Fibroblast of skin of right biceps (primary cell): ENCODE data around the gene GJA5.

ENCODE experiments used
- DNase-seq: peaks from one replicate; pipeline ENCODE4 v3.0.0-alpha.2; 2013

Gene GJA5

DNA sequence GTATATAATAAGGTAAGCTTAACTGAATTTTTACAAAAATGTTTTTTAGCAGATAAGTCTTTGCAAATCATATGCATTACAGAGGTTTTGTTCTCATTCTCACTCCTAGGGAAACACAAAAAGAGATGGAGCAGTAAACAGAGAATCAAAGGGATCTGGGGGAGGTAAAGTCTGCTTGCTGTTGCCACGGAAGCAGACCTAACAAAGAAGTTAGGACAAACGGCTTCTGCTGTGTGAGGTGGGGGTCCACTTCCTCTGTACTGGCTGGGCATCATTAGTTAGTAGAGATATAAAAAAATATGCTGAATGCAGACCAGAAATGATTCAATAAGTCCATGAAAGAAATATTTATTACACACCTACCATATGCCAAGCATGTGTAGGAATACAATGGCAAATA lies 34.2 kb downstream of the GJA5 start:
- no peak for DNase-seq

DNA sequence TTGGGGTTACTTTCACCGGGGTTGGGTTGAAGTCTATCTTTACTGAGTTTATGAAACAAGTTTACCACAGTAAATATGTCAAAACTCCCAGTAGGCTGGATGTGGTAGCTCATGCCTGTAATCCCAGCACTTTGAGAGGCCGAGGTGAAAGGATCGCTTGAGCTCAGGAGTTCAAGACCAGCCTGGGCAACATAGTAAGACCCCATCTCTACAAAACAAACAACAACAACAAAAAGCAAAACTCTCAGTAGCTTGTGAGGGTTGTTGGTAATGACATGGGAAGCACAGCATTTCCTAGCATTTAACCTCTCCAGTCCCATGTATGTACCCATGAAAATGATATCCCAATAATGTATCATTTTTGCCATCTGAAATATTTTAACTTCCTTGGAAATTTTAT lies 34.7 kb downstream of the GJA5 start:
- no peak for DNase-seq

DNA sequence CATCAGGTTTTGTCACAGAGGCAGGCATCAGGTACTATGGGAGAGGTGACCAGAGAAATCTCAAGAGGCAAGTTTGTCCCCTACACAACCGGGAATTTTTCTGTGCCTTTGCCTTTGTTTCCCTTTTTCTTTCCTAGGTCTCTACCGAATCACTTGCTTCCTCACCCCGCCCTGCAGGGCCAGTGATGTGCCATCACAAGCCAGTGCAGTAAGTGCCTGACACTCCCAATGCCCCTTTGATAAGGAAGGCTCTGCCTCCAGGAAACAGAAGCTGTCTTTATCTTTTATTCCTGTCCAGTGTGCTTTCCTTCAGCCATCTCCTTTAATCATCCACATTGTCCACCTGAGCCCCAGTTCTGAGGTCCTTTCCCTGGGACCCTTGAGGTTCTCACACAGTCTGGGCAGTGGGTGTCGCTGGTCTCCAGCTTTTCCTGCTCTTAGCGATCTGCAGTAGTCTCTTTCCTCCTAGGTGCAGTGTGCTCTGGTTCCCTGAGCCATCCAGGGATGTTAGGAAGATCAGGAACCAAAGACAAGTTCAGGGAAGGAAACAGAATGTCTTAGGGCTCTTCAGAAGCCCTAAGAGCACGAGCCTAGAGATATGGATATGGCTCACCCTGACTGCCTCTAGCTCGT lies 36.6 kb downstream of the GJA5 start:
- peak; percentile 9 for DNase-seq

DNA sequence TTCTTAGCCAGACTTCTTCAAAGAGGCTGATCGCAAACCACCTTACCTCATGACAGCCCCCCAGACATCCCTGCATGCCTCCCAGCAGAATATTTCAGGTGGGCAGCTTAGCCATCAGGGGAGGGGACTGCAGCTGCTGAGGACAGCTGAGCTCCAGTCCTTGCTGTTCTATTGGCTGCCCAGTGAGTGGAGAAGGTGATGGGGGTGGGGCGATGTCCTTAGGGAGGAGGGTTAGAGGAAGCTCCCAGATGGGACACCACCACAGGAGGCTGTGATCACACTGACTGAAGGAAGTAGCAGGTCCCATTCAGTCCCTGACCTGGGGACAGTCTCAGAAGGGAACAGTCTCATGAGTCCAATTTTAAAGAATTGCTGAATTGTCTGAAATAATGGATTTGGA lies 38.3 kb downstream of the GJA5 start:
- no peak for DNase-seq

DNA sequence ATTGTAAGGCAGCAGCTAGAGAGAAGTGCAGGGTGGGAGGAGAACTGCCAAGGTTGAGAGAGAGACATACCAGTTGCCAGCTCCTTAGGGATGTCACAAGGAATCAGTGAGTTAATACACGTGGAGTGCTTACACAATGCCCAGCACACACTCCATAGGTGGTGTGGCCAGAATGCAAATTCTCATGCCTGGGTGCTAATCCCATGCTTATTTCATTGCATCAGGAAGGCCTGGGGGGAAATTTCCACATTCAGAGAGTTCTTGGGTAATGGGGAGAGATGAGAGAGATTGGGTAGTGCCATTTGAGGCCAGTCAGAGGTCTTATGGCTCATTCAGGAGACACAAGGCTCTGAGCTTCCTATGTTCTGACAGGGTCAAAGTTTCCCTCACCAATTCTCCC lies 38.7 kb downstream of the GJA5 start:
- DNase-seq: no peak

DNA sequence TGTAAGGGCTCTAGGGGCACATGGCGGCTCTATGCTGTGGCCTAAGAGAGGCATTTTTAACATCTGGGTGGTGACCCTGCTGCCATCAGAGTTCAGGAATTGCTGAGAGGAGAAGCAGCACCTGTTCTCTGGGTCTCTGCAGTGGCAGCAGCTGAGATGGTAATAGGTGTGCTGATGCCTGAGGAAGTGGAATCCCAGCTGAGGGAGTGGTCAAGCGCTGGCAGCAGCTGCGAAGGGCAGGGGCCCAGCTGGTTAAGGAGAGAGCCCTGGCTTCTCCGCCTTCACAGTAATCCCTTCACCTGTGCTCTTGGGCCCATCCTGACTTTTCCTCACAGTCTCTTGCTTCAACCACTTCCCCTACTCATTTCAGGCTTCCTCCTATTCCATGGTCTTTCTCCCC lies 39.8 kb downstream of the GJA5 start:
- DNase-seq: no peak

DNA sequence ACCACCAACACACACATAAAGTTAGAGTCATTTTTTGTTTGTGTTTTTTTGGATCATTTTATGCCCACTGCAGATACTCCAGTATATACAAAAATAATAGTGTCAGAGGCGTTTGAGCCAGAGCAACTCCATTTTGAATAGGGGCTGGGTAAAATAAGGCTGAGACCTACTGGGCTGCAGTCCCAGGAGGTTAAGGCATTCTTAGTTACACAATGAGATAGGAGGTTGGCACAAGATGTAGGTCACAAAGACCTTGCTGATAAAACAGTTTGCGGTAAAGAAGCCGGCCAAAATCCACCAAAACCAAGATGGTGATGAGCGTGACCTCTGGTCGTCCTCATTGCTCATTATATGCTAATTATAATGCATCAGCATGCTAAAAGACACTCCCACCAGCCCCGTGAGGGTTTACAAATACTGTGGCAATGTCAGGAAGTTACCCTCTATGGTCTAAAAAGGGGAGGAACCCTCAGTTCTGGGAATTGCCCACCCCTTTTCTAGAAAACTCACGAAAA lies 40.6 kb downstream of the GJA5 start:
- no peak for DNase-seq

DNA sequence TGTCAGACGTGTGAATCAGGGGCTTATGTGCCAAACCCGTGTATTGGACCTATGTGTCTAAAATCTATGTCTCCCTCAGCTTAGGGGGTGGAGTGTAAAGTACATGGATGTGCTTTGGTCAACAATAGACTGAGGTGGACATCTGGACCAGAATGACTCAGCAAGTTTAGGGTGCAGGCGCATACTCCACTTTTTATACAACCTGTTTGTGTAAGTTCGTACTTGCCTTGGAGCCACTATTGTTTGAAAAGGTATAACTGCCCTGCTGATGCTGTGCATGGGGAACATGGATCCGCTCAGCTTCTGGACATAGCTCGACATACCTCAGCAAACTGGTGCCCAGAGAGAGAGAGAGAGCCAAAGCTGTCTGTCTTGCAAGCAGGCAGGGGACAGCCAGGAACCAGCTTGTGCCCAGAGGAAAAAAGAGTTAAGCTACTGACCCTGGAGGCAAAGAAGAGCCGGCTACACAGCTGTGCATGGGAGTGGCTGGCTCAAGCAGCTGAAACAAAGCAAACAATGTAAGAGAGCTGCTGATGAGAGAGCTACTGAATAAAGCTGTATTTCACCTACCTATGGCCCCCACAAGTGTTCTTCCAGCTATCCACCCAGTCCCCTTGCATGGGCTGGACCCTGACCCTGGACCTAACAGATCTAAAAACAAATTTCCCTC lies 41.2 kb downstream of the GJA5 start:
- DNase-seq: no peak

DNA sequence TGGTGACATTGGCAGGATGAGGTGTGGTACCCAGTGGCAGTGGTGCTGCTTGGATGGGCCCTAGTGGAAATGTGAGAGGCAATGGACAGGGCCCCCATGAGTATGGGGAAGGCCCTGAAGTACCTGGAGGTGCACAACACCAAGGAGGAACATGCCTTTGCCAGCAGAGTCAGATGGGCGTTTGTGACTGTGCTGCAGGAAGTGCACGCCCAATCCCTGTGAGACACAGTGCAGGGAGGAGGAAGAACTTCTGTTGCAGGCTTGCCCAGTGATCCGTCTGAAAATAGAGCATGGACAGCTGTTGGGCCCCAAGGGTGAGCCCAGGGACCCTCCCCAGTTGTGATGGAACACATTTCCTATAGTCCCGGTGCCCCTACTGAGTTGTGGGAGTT lies 42.7 kb downstream of the GJA5 start:
- DNase-seq: no peak

DNA sequence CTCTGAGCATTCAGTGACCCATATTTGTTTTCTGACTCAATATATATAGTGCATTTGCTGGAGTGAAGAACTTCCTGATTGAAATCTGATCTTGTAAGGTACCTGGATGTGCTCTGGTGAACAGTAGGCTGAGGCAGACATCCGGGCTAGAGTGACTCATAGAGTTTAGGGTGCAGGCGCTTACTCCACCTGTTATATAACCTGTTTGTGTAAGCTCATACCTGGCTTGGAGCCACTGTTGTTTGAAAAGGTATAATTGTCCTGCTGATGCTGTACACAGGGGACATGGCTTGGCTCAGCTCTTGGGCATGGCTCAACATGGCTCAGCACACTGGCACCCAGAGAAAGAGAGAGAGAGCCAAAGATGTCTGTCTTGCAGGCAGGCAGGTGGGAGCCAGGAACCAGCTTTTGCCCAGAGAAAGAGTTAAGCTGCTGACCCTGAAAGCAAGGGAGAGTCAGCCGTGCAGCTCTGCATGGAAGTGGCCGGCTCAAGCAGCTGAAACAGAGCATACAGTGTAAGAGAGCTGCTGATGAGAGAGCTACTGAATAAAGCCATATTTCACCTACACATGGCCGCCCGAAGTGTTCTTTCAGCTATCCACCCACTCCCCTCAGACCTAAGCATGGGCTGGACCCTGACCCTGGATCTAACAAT lies 43.2 kb downstream of the GJA5 start:
- no peak for DNase-seq

DNA sequence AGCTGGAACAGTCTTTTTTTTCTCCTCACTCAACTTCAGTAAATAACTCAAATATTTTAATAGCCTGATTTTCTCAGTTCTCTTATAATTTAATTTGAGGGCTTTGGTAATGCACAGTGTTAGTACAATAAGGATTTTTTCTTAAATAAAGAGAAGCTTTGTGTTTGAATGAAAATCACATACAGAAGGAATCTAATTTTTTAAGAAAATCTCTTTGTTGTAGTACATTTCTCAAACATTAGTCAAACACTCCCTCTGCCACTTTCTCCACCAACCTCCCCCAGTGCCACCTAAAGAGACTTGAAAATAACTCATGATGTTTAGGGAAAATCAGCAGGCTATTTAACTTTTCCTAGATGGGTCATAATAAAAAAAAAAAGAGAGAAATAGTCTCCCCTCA lies 47.8 kb downstream of the GJA5 start:
- no peak for DNase-seq
